PC-3 (cell line): ENCODE results near the gene GPR26.

Experiments used
- EZH2phosphoT487 ChIP-seq: fragments of 300-600 bp; sonication (generic); IDR thresholded peaks from 2 replicates; pipeline ENCODE4 v1.6.1; 2018; ENCODE audit warnings: mild to moderate bottlenecking, antibody characterized with exemption, low read length, borderline replicate concordance
- TF ChIP-seq, protein P1 (sequence below): fragments of 300-600 bp; sonication (generic); conservative IDR thresholded peaks from 2 replicates; pipeline ENCODE4 v1.5.1; 2017; ENCODE audit warnings: antibody characterized with exemption, low read depth, mild to moderate bottlenecking, low read length

GRCh38 chr10:123669886-123670285 is 3.7 kb downstream of the GPR26 start:
- TF ChIP-seq, protein P1, sequence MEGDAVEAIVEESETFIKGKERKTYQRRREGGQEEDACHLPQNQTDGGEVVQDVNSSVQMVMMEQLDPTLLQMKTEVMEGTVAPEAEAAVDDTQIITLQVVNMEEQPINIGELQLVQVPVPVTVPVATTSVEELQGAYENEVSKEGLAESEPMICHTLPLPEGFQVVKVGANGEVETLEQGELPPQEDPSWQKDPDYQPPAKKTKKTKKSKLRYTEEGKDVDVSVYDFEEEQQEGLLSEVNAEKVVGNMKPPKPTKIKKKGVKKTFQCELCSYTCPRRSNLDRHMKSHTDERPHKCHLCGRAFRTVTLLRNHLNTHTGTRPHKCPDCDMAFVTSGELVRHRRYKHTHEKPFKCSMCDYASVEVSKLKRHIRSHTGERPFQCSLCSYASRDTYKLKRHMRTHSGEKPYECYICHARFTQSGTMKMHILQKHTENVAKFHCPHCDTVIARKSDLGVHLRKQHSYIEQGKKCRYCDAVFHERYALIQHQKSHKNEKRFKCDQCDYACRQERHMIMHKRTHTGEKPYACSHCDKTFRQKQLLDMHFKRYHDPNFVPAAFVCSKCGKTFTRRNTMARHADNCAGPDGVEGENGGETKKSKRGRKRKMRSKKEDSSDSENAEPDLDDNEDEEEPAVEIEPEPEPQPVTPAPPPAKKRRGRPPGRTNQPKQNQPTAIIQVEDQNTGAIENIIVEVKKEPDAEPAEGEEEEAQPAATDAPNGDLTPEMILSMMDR = no peak
- TF ChIP-seq EZH2phosphoT487 = no peak
